Measurements from ENCODE around the gene IL4R. TPM values are rescaled to one million over a fixed set of nuclear protein-coding genes. Genes with fewer than 3 reads are reported as not detected.

IL4R gene
- total RNA-seq, 1 donor from 2014 or later, result 12.0 TPM

DNA sequence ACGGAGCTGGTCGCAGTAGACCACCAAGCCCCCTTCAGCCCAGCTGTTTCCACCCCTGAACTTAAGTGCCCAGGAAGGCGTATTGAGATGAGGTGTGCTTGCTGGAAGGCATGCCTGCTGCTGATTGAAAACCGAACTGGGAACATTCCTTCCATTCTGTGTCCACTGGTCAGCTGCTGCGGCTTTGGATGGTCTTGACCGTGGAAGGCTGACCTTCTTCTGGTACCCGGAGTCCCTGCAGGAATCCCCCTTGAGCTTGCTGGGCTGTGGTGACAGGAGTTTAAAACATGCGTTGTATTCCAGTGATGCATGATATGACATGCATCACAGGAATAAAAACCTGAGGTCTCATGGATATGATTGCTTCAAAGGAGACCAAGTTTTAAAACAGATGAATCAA, 31.4 kb downstream of the IL4R start:
- intact Hi-C loops (cut with micrococcal nuclease), result no loop called here
- Histone ChIP-seq H3K4me1 (peaks cover 5% of the 10 kb centered on the region), H3K27me3 (ENCODE audit: low read depth) (no peaks in the 10 kb centered on the region), H3K27ac (replicated peaks) (no peak overlapping the region), H3K9me3 (replicated peaks) (peaks cover 1% of the 10 kb centered on the region), H3K4me3 (no peak overlapping the region), H3K36me3 (peaks cover 93% of the 10 kb centered on the region)
- TF ChIP-seq, protein P1, sequence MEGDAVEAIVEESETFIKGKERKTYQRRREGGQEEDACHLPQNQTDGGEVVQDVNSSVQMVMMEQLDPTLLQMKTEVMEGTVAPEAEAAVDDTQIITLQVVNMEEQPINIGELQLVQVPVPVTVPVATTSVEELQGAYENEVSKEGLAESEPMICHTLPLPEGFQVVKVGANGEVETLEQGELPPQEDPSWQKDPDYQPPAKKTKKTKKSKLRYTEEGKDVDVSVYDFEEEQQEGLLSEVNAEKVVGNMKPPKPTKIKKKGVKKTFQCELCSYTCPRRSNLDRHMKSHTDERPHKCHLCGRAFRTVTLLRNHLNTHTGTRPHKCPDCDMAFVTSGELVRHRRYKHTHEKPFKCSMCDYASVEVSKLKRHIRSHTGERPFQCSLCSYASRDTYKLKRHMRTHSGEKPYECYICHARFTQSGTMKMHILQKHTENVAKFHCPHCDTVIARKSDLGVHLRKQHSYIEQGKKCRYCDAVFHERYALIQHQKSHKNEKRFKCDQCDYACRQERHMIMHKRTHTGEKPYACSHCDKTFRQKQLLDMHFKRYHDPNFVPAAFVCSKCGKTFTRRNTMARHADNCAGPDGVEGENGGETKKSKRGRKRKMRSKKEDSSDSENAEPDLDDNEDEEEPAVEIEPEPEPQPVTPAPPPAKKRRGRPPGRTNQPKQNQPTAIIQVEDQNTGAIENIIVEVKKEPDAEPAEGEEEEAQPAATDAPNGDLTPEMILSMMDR (IDR thresholded peaks at IDR 0.05; ENCODE audit: borderline replicate concordance), result no peak
- no peak for DNase-seq

DNA sequence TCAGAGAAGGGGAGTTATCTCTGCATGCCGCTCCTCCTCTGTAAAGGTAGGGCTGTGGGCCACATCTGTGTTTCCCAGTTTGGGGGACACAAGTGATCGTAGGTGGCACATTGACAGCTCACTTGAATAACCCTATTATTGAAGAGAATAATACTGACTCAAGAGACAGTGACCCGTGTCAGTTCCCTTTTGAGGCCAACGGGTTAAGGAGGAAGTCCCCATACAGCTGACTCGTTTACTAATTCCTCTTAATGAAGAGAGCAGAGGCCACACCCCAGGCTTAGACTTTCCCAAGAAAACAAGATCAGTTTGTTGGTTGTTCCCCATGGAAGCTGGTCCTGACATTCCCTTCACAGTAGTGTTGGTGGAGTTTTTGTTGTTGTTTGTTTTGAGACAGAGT, 33.0 kb downstream of the IL4R start:
- Histone ChIP-seq H3K4me3 (no peak overlapping the region), H3K27me3 (ENCODE audit: low read depth) (no peaks in the 10 kb centered on the region), H3K36me3 (peaks cover 93% of the 10 kb centered on the region), H3K27ac (replicated peaks) (no peak overlapping the region), H3K4me1 (peaks cover 5% of the 10 kb centered on the region), H3K9me3 (replicated peaks) (peaks cover 11% of the 10 kb centered on the region)
- no peak for DNase-seq
- intact Hi-C loops (cut with micrococcal nuclease), result no loop called here
- TF ChIP-seq, protein P1 (IDR thresholded peaks at IDR 0.05; ENCODE audit: borderline replicate concordance), result no peak

DNA sequence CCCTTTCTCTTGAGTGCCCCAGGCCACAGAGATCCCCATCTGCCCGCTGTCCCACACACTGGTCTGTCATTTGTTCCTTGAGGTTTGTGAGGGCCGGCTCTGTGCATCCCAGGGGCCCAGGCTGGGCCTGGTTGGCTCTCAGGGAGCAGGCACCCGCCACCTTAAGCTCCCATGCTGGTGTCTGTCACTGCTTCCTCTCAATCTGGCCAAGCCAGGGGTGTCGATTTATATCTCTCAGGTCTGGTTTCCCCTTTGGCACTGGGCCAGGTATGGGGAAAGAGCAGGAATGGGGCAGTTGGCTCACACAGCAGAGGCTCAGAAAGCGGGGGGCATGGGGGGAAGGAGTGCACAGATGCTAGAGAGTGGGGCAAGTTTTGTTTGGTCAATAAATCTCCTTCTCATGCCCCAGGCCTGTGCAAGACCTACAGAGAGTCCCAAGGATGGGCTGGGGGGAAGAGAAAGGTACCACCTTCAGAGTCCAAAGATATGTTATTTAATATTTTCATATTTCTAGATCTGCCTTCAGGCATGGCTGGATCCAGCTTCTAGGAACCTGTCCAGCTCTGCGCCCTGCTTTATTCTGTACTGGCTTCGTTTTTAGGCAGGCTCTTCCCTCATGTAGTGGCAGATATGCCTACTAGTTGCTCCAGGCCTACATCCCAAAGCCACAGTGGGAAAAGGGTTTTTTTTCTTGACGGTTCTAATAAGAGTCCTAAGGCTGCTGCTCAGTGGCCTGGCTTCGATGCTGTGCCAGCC, 34.3 kb downstream of the IL4R start:
- TF ChIP-seq, protein P1 (IDR thresholded peaks at IDR 0.05; ENCODE audit: borderline replicate concordance), result no peak
- Histone ChIP-seq H3K27me3 (ENCODE audit: low read depth) (no peaks in the 10 kb centered on the region), H3K9me3 (replicated peaks) (peaks cover 11% of the 10 kb centered on the region), H3K36me3 (peaks cover 93% of the 10 kb centered on the region), H3K4me3 (no peak overlapping the region), H3K27ac (replicated peaks) (no peak overlapping the region), H3K4me1 (peaks cover 5% of the 10 kb centered on the region)
- intact Hi-C loops (cut with micrococcal nuclease), result no loop called here
- no peak for DNase-seq

DNA sequence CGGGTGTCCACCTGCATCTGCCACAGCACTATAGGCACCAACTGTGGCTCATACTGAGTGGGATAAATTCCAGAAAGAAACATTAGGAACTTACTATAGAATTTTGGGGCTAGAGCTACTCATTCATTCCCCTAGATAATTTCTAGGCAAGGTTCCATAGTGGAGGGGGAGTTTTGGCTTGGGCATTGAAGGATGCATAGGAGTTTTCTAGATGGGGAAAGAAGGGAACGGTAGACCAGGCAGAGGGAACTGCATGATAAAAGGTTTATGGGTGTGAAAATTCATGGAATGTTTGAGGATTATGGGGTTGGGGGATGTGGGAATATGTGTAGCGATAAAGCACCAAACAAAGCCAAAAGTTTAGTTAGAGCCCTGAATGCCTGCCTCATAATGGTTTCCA, 35.5 kb downstream of the IL4R start:
- peaks cover 11% of the 10 kb centered on the region for H3K9me3 ChIP-seq (replicated peaks)
- peaks cover 95% of the 10 kb centered on the region for H3K36me3 ChIP-seq
- H3K4me3 ChIP-seq, result no peak overlapping the region
- no peaks in the 10 kb centered on the region for H3K27me3 ChIP-seq (ENCODE audit: low read depth)
- intact Hi-C loops (cut with micrococcal nuclease), result no loop called here
- DNase-seq, result no peak
- H3K27ac ChIP-seq (replicated peaks), result no peak overlapping the region
- H3K4me1 ChIP-seq, result peaks cover 5% of the 10 kb centered on the region
- TF ChIP-seq, protein P1 (IDR thresholded peaks at IDR 0.05; ENCODE audit: borderline replicate concordance), result no peak

GRCh38 chr16:27350006-27350405, 36.2 kb downstream of the IL4R start:
- Histone ChIP-seq H3K27me3 (ENCODE audit: low read depth) (no peaks in the 10 kb centered on the region), H3K4me1 (peaks cover 5% of the 10 kb centered on the region), H3K9me3 (replicated peaks) (peaks cover 11% of the 10 kb centered on the region), H3K36me3 (peaks cover 95% of the 10 kb centered on the region), H3K27ac (replicated peaks) (no peak overlapping the region), H3K4me3 (no peak overlapping the region)
- no peak for DNase-seq
- TF ChIP-seq, protein P1 (IDR thresholded peaks at IDR 0.05; ENCODE audit: borderline replicate concordance), result no peak
- intact Hi-C loops (cut with micrococcal nuclease), result no loop called here
